NCI-H2227 treated with DMSO at 0.1 percent for 48 hours (cell line): ENCODE measurements around the gene ALG2.
A peak's percentile ranks its signal among the peaks of the same experiment; 100 is the strongest.

ENCODE experiments used
- DNase-seq: peaks from one replicate; lab custom pipeline; 2025; lab: John Stamatoyannopoulos, UW

The ALG2 gene

GRCh38 chr9:99221621-99222415 lies at the start of gene ALG2, which contains the start of gene SEC61B:
ALG2 (minus strand) TSS chr9:99221942; CDS start chr9:99221894, 48 bp downstream.
SEC61B (plus strand) TSS chr9:99222282; CDS start chr9:99222364, 82 bp downstream.
- DNase-seq = peak; percentile 94

- no peak for DNase-seq
Observed at GRCh38 chr9:99270491-99270890, 48.7 kb upstream of the ALG2 start.

- DNase-seq = no peak
Observed at GRCh38 chr9:99269416-99269815, 47.7 kb upstream of the ALG2 start.

- peak; percentile 41 for DNase-seq
Observed at GRCh38 chr9:99266255-99267023, 44.7 kb upstream of the ALG2 start.

- DNase-seq = no peak
Observed at GRCh38 chr9:99265691-99266090, 43.9 kb upstream of the ALG2 start.

GRCh38 chr9:99264070-99264680 lies 42.4 kb upstream of the ALG2 start:
- no peak for DNase-seq

GRCh38 chr9:99262949-99263418 lies 41.2 kb upstream of the ALG2 start:
- DNase-seq = no peak

- DNase-seq = no peak
Observed at GRCh38 chr9:99261923-99262322, 40.2 kb upstream of the ALG2 start.

GRCh38 chr9:99259231-99259918 lies 37.6 kb upstream of the ALG2 start:
- DNase-seq = peak; percentile 1

GRCh38 chr9:99257723-99258389 lies 36.1 kb upstream of the ALG2 start:
- DNase-seq = no peak

- DNase-seq = no peak
Observed at GRCh38 chr9:99255651-99256050, 33.9 kb upstream of the ALG2 start.

- no peak for DNase-seq
Observed at GRCh38 chr9:99253772-99254431, 32.2 kb upstream of the ALG2 start.

GRCh38 chr9:99253134-99253533 lies 31.4 kb upstream of the ALG2 start:
- DNase-seq = no peak

- DNase-seq = no peak
Observed at GRCh38 chr9:99251157-99251556, 29.4 kb upstream of the ALG2 start.

GRCh38 chr9:99249619-99250018 lies 27.9 kb upstream of the ALG2 start:
- no peak for DNase-seq

GRCh38 chr9:99244344-99245260 lies 22.9 kb upstream of the ALG2 start:
- DNase-seq = no peak

GRCh38 chr9:99241106-99241505 lies 19.4 kb upstream of the ALG2 start:
- DNase-seq = no peak

- DNase-seq = no peak
Observed at GRCh38 chr9:99239341-99240060, 17.8 kb upstream of the ALG2 start.

- DNase-seq = no peak
Observed at GRCh38 chr9:99238331-99238730, 16.6 kb upstream of the ALG2 start.
